Central memory CD8-positive, alpha-beta T cell (primary cell): ENCODE results near the gene LETM1.
"Not testable (repeated sequence)": the region's sequence is repeated elsewhere in the genome, so short reads cannot be mapped to it uniquely, and the experiment has no call there.

Source experiments
- ATAC-seq: fragments of 150-1000 bp; cut with Tn5 transposase; replicated peaks from 2 replicates; pipeline ENCODE4 v1.10.0; 2022; ENCODE audit warnings: mild to moderate bottlenecking, moderate FRiP score, moderate number of reproducible peaks; ENCODE audit not compliant: poor library complexity, severe bottlenecking; ENCODE audit errors: extremely low read depth
- DNase-seq, 2 donors: peaks; one replicate each; pipeline ENCODE4 v3.0.0; 2021; ENCODE audit warnings: low spot score in 2 of 2
- H3K27ac Mint-ChIP-seq: one replicate; pipeline ENCODE4 v1.8.0; 2022; ENCODE audit warnings: low read depth, mild to moderate bottlenecking, moderate library complexity, mixed read lengths
- H3K27me3 Mint-ChIP-seq: one replicate; pipeline ENCODE4 v1.8.0; 2022; ENCODE audit warnings: mixed read lengths
- H3K36me3 Mint-ChIP-seq: one replicate; pipeline ENCODE4 v1.8.0; 2022; ENCODE audit warnings: mild to moderate bottlenecking, moderate library complexity, mixed read lengths; ENCODE audit not compliant: insufficient read depth
- H3K4me1 Mint-ChIP-seq: one replicate; pipeline ENCODE4 v1.8.0; 2022; ENCODE audit warnings: mixed read lengths
- H3K4me3 Mint-ChIP-seq: one replicate; pipeline ENCODE4 v1.8.0; 2022; ENCODE audit warnings: mild to moderate bottlenecking, moderate library complexity, mixed read lengths
- H3K9me3 Mint-ChIP-seq: one replicate; pipeline ENCODE4 v1.8.0; 2022; ENCODE audit warnings: mixed read lengths

Gene LETM1

DNA sequence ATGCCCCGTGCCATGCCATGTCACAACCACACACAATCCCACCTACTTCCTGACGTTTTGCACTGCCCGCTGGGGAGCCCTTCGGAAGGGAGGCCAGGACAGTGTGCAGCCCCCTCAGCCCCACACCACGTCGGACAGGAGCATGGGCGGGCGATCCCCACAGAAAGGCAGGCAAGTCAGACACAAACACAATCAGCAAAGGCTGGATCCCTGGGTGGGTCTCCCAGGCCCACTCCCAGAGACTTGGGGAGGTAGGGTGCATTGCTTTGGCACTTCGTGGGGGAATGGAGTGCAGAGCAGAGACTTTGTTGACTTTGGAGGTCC lies 14.1 kb downstream of the LETM1 start:
- H3K36me3 Mint-ChIP-seq, result peaks cover 44% of the 10 kb centered on the region
- peak overlapping the region; percentile 74 for H3K27ac Mint-ChIP-seq
- no peak overlapping the region for H3K4me3 Mint-ChIP-seq
- no peak for ATAC-seq
- no peaks in the 10 kb centered on the region for H3K27me3 Mint-ChIP-seq
- peaks cover 28% of the 10 kb centered on the region for H3K4me1 Mint-ChIP-seq
- H3K9me3 Mint-ChIP-seq, result no peaks in the 10 kb centered on the region
- no peak for DNase-seq

DNA sequence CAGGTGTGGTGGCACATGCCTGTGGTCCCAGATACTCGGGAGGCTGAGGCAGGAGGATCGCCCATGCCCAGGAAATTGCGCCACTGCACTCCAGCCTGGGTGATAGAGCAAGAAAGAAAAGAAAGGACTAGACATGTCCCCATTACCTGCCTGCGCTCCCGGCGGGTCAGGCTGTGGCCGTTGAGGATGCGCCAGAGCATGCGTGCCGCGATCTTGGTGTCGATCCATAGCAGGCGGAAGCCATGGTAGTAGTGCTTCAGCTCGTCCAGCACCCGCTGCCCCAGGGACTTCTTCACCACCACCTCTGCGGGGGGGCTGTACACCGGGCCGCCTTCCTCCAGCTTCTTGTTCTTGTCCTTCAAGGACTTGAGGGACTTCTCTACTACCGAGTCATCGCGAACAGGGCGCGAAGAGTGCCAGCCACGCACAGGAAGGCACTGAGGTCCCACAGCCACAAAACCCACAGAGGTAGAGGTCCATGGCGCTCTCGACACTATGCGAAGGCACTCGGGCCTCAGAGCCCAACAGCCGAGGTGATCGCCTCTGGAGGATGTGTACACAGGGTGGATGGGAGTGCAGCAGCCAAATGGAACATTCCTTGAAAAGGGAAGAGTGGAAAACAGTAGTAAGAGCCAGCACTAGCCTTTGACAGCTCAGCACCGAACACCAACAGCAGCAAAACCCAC lies 14.6 kb downstream of the LETM1 start:
- DNase-seq (no peak), ATAC-seq (no peak)
- peak overlapping the region; percentile 74 for H3K27ac Mint-ChIP-seq
- peaks cover 44% of the 10 kb centered on the region for H3K36me3 Mint-ChIP-seq
- peaks cover 28% of the 10 kb centered on the region for H3K4me1 Mint-ChIP-seq
- H3K9me3 Mint-ChIP-seq, result no peaks in the 10 kb centered on the region
- no peak overlapping the region for H3K4me3 Mint-ChIP-seq
- H3K27me3 Mint-ChIP-seq, result no peaks in the 10 kb centered on the region

DNA sequence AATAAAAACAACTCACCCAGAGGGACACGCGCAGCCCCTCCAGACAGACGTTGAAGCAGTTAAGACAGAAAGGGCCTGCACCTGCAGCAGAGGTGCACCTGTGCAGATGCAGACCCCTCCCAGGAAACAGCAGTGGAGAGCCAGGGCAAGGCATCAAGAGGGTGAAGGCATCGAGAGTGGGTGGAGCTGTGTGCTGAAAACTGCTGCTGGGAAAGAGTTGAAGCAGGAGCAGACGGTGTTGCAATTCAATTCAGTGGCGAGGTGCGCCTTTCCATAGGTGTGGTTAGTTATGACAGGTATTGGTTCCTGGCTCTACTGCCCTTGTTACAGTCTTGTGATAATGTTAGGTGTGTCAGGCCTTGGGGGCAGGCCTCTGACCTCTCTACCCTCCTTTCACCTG lies 16.7 kb downstream of the LETM1 start:
- ATAC-seq (no peak), DNase-seq (no peak)
- no peak overlapping the region for H3K27ac Mint-ChIP-seq
- H3K9me3 Mint-ChIP-seq, result no peaks in the 10 kb centered on the region
- no peaks in the 10 kb centered on the region for H3K27me3 Mint-ChIP-seq
- H3K4me3 Mint-ChIP-seq, result no peak overlapping the region
- peaks cover 36% of the 10 kb centered on the region for H3K36me3 Mint-ChIP-seq
- peaks cover 28% of the 10 kb centered on the region for H3K4me1 Mint-ChIP-seq

DNA sequence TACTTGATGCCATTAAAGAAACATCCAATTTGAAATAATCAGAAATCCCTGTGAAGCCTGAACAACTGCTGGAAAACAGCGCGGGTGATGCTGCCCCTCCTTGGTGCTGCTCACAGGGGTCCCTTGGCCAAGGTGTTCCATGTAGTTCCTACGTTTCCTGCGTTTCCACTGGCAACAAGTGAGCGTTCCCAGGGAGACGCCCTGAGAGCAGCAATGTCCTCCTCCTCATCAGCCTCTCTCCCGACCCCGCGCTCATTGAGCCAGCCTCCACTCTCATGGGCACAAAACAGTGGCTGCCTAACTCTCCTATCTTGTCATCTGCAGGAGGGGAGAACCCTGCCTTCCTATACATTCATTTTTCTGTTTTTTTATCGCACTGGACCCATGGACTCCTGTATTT lies 18.9 kb downstream of the LETM1 start:
- H3K4me3 Mint-ChIP-seq, result no peak overlapping the region
- H3K27ac Mint-ChIP-seq, result no peak overlapping the region
- H3K36me3 Mint-ChIP-seq, result peaks cover 31% of the 10 kb centered on the region
- ATAC-seq, result no peak
- no peaks in the 10 kb centered on the region for H3K27me3 Mint-ChIP-seq
- H3K9me3 Mint-ChIP-seq, result no peaks in the 10 kb centered on the region
- peaks cover 10% of the 10 kb centered on the region for H3K4me1 Mint-ChIP-seq
- DNase-seq, result no peak

DNA sequence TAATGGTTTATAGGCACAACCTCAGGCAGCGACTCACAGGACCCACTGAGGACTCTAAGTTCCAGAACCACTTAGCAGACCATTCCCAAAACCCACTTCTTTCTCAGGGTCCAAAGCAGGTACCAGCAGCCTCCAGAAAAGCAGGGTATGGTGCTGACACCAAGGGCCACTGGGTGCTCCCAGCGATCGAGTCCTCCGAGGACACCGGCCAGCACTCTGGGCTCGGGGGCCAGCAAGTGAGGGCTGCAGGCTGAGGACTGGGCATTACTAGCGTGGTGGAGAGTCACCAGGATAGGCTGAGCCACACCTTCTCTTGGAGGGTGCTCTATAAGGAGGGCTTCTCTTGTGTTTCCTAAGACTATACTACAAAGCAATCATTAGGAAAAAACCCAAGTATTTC lies 19.3 kb downstream of the LETM1 start:
- peaks cover 34% of the 10 kb centered on the region for H3K36me3 Mint-ChIP-seq
- H3K9me3 Mint-ChIP-seq, result no peaks in the 10 kb centered on the region
- no peak overlapping the region for H3K4me3 Mint-ChIP-seq
- H3K27me3 Mint-ChIP-seq, result no peaks in the 10 kb centered on the region
- DNase-seq (no peak), ATAC-seq (no peak)
- no peak overlapping the region for H3K27ac Mint-ChIP-seq
- peaks cover 7% of the 10 kb centered on the region for H3K4me1 Mint-ChIP-seq

DNA sequence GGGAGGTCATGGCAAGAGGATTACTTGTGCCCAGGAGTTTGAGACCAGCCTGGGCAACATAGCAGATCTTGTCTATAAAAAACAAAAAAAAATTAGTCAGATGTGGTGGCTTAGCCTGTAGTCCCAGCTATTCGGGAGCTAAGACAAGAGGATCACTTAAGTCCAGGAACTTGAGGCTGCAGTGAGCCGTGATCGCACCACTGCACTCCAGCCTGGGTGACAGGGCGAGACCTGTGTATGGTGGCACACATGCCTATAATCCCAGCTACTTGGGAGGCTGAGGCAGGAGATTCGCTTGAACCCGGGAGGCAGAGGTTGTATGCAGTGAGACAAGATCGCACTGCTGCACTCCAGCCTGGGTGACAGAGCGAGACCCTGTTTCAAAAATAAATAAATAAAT lies 20.1 kb downstream of the LETM1 start:
- not testable (repeated sequence) for H3K4me1 Mint-ChIP-seq, H3K27me3 Mint-ChIP-seq, H3K27ac Mint-ChIP-seq, ATAC-seq, H3K4me3 Mint-ChIP-seq, H3K9me3 Mint-ChIP-seq, DNase-seq
- H3K36me3 Mint-ChIP-seq, result peaks cover 32% of the 10 kb centered on the region

DNA sequence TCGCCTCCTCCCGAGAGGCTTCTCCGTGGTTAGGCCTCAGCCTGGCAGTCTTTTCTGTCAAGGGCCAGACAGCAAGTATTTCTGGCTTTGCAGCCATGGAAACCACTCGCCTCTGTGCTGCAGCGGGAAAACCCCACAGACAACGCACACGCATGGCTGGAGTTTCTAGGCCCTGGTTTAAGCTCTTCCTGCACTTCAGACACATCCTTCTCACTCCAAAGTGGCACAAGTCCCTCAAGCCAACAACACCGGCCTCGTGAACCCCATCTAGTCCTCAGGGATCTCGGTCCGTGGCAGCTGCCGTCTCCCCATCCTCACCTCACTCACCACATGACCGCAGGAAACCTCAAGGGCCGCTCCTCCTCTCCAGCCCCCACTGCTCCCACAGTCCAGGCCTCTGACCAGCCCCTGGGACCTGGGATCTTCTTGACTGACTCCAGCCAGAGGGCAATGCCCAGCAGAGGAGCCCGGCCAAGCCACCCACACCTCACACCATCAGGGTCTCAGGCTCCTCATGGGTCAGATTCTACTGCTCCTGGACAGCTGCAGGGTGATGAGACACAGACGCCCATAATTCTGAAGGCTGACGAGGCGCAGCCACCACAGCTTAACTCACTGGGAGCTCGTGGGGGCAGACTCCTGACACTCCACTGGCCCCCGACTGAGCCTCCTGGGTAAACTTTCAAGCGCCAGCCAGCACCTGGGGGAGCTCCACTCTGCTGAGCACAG lies 21.7 kb downstream of the LETM1 start:
- Mint-ChIP-seq H3K27ac (peak overlapping the region; percentile 24), H3K27me3 (no peaks in the 10 kb centered on the region), H3K4me1 (peaks cover 11% of the 10 kb centered on the region), H3K36me3 (peaks cover 31% of the 10 kb centered on the region), H3K9me3 (no peaks in the 10 kb centered on the region), H3K4me3 (no peak overlapping the region)
- DNase-seq, result no peak
- no peak for ATAC-seq

DNA sequence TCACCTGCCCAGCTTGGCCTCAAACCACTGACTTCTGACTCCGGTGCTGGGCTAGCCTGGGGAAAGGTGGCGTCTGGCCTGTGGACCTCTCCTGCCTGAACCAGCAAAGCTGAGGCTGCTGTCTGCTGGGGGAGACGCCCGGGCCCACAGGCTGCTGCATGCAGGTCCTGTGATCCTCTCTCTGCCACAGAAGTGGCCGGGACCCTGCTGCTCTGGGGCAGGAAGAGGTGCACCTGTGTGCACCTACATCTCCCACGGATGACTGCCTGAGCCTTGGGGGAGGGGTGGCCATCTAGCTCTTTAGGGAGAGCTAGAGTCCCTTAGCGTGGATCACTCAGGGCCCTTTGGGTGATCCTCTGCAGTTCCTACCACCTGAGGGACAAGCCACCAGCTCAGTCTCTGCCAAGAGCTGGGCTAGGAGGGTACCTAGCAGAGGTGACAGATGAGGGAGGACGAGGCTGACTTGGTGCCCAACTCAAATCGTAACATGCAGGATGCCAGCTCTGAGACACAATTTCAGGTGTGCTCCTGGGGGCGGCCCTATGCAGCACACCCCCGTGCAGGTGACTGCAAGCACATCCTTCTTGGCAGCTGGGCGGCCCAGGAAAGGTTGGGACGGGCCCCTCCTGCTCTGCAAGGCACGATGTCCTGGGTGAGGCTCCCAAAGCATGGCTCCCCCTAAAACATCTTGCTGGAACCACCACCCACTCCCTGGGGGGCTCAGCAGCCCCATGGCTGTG lies 22.5 kb downstream of the LETM1 start:
- Mint-ChIP-seq H3K4me1 (peaks cover 8% of the 10 kb centered on the region), H3K27ac (no peak overlapping the region), H3K9me3 (no peaks in the 10 kb centered on the region), H3K4me3 (no peak overlapping the region), H3K27me3 (no peaks in the 10 kb centered on the region), H3K36me3 (peaks cover 29% of the 10 kb centered on the region)
- DNase-seq (no peak), ATAC-seq (no peak)

DNA sequence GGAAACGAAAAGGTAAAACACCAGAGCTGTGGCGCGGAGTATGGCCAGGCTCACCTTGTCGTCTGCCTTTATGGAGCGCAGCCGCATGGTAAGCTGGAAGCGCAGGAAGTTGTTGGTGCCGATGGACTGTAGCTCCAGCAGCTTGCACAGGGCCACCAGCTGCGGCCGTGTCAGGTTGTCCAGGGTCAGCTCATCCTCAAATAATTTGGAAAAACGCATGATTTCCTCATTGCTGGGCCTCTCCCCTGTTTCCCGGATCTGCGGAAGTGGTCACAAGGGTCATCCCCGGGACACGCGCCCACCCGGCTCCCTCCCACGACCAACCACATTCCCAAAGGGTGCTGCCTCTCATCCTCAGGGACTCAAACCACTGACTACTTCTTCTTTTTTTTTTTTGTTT lies 23.3 kb downstream of the LETM1 start:
- DNase-seq (no peak), ATAC-seq (no peak)
- Mint-ChIP-seq H3K36me3 (peaks cover 25% of the 10 kb centered on the region), H3K27me3 (no peaks in the 10 kb centered on the region), H3K9me3 (no peaks in the 10 kb centered on the region), H3K4me1 (peaks cover 8% of the 10 kb centered on the region), H3K27ac (no peak overlapping the region), H3K4me3 (no peak overlapping the region)

DNA sequence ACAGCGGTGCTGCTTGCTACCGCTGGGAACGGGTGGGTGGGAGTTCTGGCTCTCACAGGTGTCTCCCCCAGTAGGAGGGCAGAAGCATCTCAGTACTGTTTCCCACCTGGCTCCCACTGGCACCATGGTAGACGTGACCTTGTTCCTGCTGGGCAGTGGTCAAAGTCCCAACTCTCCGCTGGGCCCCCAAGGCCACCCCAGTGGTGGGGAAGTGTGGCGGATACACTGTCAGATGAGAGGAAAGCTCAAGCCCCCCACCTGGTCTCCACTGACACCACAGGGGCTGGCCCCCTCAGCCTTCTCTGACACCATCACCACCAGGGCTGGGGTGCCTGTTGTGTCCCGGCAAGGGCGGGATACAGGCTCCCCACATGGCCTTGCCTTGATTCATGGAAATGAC lies 24.6 kb downstream of the LETM1 start:
- H3K4me1 Mint-ChIP-seq, result peaks cover 15% of the 10 kb centered on the region
- H3K4me3 Mint-ChIP-seq, result no peak overlapping the region
- no peak for DNase-seq

DNA sequence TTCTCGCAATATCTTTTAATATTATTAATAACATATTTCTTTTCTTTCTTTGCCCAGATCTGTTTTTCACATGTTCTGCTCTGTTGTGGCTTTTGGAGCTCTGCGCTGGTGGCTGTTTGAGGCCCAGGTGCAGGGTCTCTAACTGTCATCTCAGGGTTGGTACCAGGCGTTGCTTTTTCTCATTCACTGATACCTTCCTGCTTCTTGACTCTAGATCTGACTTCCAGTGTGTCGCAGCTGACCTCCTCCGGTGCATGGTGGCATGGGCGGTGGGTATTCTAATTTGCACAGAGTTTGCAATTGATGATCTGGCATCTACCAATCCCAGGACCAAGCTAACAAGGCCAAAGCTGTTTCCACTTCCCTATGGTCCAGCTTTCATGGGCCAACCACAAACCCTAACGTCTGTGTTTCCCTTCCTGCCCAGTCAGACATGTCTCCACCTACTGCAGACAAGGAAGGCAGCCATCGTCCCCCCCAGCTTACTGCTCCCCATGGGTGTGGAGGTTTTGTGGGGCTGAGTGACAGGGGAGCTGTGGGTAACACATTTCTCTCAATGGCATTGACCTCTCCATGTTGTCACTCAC lies 25.2 kb downstream of the LETM1 start:
- Mint-ChIP-seq H3K27ac (no peak overlapping the region), H3K9me3 (no peaks in the 10 kb centered on the region), H3K36me3 (peaks cover 19% of the 10 kb centered on the region), H3K4me1 (peaks cover 17% of the 10 kb centered on the region), H3K27me3 (no peaks in the 10 kb centered on the region), H3K4me3 (no peak overlapping the region)
- ATAC-seq (no peak), DNase-seq (no peak)

More for the DNA sequence above, 24.6 kb downstream of the LETM1 start:
- no peak for ATAC-seq
- Mint-ChIP-seq H3K27ac (no peak overlapping the region), H3K36me3 (peaks cover 17% of the 10 kb centered on the region), H3K9me3 (no peaks in the 10 kb centered on the region), H3K27me3 (no peaks in the 10 kb centered on the region)

DNA sequence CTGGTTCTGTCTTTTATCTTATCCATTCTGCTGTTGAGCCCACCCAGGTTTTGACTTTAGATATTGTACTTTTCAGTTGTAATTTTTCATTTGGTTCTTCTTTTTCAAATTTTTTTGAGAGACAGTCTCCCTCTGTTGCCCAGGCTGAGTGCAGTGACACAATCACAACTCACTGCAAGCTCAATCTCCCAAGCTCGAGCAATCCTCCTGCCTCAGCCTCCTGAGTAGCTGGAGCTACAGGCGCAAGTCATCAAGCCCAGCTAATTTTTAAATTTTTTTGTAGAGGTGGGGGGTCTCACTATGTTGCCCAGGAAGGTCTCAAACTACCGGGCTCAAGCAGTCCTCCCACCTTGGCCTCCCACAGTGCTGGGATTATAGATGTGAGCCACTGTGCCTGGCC lies 25.7 kb downstream of the LETM1 start:
- Mint-ChIP-seq H3K4me1 (peaks cover 17% of the 10 kb centered on the region), H3K27me3 (no peaks in the 10 kb centered on the region), H3K36me3 (peaks cover 16% of the 10 kb centered on the region), H3K27ac (no peak overlapping the region), H3K4me3 (no peak overlapping the region), H3K9me3 (no peaks in the 10 kb centered on the region)
- ATAC-seq, result no peak
- no peak for DNase-seq
